ENCODE results near the gene SSX2IP.
A peak's percentile ranks its signal among the peaks of the same experiment; 100 is the strongest.
"Not testable (repeated sequence)": the region's sequence is repeated elsewhere in the genome, so short reads cannot be mapped to it uniquely, and the experiment has no call there.

SSX2IP gene

GRCh38 chr1:84643183-84643582 is 47.1 kb downstream of the SSX2IP start:
- DNase-seq (ENCODE audit: low read depth in 1 of 2, low spot score in 1 of 2): no peak
- in situ Hi-C loops (cut with HindIII; ENCODE audit: low pct_unique_long_range_greater_than_20kb, low sequenced_read_pairs): no loop called here
- no peak for TF ChIP-seq JUND (IDR thresholded peaks at IDR 0.05; ENCODE audit: low read depth)

GRCh38 chr1:84642774-84643173 is 47.5 kb downstream of the SSX2IP start:
- in situ Hi-C loops (cut with HindIII; ENCODE audit: low pct_unique_long_range_greater_than_20kb, low sequenced_read_pairs): no loop called here
- no peak for TF ChIP-seq JUND (IDR thresholded peaks at IDR 0.05; ENCODE audit: low read depth)
- DNase-seq (ENCODE audit: low read depth in 1 of 2, low spot score in 1 of 2): no peak

- in situ Hi-C loops (cut with HindIII; ENCODE audit: low pct_unique_long_range_greater_than_20kb, low sequenced_read_pairs); DNase-seq (ENCODE audit: low read depth in 1 of 2, low spot score in 1 of 2): not testable (repeated sequence)
Measured at GRCh38 chr1:84639731-84640130, 50.5 kb downstream of the SSX2IP start.

GRCh38 chr1:84635429-84635828 is 54.8 kb downstream of the SSX2IP start:
- no peak for TF ChIP-seq JUND (IDR thresholded peaks at IDR 0.05; ENCODE audit: low read depth)
- no peak for DNase-seq (ENCODE audit: low read depth in 1 of 2, low spot score in 1 of 2)
- in situ Hi-C loops (cut with HindIII; ENCODE audit: low pct_unique_long_range_greater_than_20kb, low sequenced_read_pairs): no loop called here

- no peak; the same call in 1 of the 2 replicates for TF ChIP-seq JUND (IDR thresholded peaks at IDR 0.05; ENCODE audit: low read depth)
- in situ Hi-C loops (cut with HindIII; ENCODE audit: low pct_unique_long_range_greater_than_20kb, low sequenced_read_pairs): no loop called here
- peak in 1 of 2 experiments; percentile 80 for DNase-seq (ENCODE audit: low read depth in 1 of 2, low spot score in 1 of 2)
Measured at GRCh38 chr1:84634536-84635205, 55.6 kb downstream of the SSX2IP start.

GRCh38 chr1:84632673-84633434 is 57.4 kb downstream of the SSX2IP start:
- DNase-seq (ENCODE audit: low read depth in 1 of 2, low spot score in 1 of 2): peak in 1 of 2 experiments; percentile 13
- TF ChIP-seq JUND (IDR thresholded peaks at IDR 0.05; ENCODE audit: low read depth): no peak
- in situ Hi-C loops (cut with HindIII; ENCODE audit: low pct_unique_long_range_greater_than_20kb, low sequenced_read_pairs): no loop called here

- no peak for TF ChIP-seq JUND (IDR thresholded peaks at IDR 0.05; ENCODE audit: low read depth)
- in situ Hi-C loops (cut with HindIII; ENCODE audit: low pct_unique_long_range_greater_than_20kb, low sequenced_read_pairs): no loop called here
Measured at GRCh38 chr1:84632137-84632536, 58.1 kb downstream of the SSX2IP start.

GRCh38 chr1:84624876-84625275 is 65.4 kb downstream of the SSX2IP start:
- DNase-seq (ENCODE audit: low read depth in 1 of 2, low spot score in 1 of 2): no peak
- TF ChIP-seq JUND (IDR thresholded peaks at IDR 0.05; ENCODE audit: low read depth): no peak
- in situ Hi-C loops (cut with HindIII; ENCODE audit: low pct_unique_long_range_greater_than_20kb, low sequenced_read_pairs): no loop called here

More at GRCh38 chr1:84632137-84632536, 58.1 kb downstream of the SSX2IP start:
- no peak for DNase-seq (ENCODE audit: low read depth in 1 of 2, low spot score in 1 of 2)

- in situ Hi-C loops (cut with HindIII; ENCODE audit: low pct_unique_long_range_greater_than_20kb, low sequenced_read_pairs): no loop called here
- TF ChIP-seq JUND (IDR thresholded peaks at IDR 0.05; ENCODE audit: low read depth): no peak
- DNase-seq (ENCODE audit: low read depth in 1 of 2, low spot score in 1 of 2): no peak
Measured at GRCh38 chr1:84621553-84621952, 68.7 kb downstream of the SSX2IP start.

- TF ChIP-seq JUND (IDR thresholded peaks at IDR 0.05; ENCODE audit: low read depth): no peak
- peak; percentile 44 to 76 for DNase-seq (ENCODE audit: low read depth in 1 of 2, low spot score in 1 of 2)
- in situ Hi-C loops (cut with HindIII; ENCODE audit: low pct_unique_long_range_greater_than_20kb, low sequenced_read_pairs): no loop called here
Measured at GRCh38 chr1:84620720-84621313, 69.4 kb downstream of the SSX2IP start.

GRCh38 chr1:84619383-84620102 is 70.7 kb downstream of the SSX2IP start:
- DNase-seq (ENCODE audit: low read depth in 1 of 2, low spot score in 1 of 2): no peak
- TF ChIP-seq JUND (IDR thresholded peaks at IDR 0.05; ENCODE audit: low read depth): no peak
- in situ Hi-C loops (cut with HindIII; ENCODE audit: low pct_unique_long_range_greater_than_20kb, low sequenced_read_pairs): no loop called here

- DNase-seq (ENCODE audit: low read depth in 1 of 2, low spot score in 1 of 2): no peak
- no peak for TF ChIP-seq JUND (IDR thresholded peaks at IDR 0.05; ENCODE audit: low read depth)
- in situ Hi-C loops (cut with HindIII; ENCODE audit: low pct_unique_long_range_greater_than_20kb, low sequenced_read_pairs): no loop called here
Measured at GRCh38 chr1:84617349-84617748, 72.9 kb downstream of the SSX2IP start.

Data from T47D (cell line).